Tibial nerve (tissue), 3 donors: Measurements from ENCODE around the gene CFTR.

ENCODE experiments used
- POLR2A ChIP-seq, 2 donors: fragments of 450-650 bp; IDR thresholded peaks; one replicate each; pipeline ENCODE4 v1.6.1; 2017; ENCODE audit warnings: antibody characterized with exemption in 2 of 2, mild to moderate bottlenecking in 2 of 2, moderate library complexity in 2 of 2
- TF ChIP-seq, protein P1 (sequence below), 5 experiments: fragments of 200-600 bp in 3 of 5; fragments of 450-650 bp in 2 of 5; sonication (generic) in 3 of 5; IDR thresholded peaks; one replicate each; pipeline ENCODE4 v1.5.1; 2016 to 2019; ENCODE audit warnings: antibody characterized with exemption in 5 of 5, mild to moderate bottlenecking in 3 of 5, moderate library complexity in 2 of 5

DNA sequence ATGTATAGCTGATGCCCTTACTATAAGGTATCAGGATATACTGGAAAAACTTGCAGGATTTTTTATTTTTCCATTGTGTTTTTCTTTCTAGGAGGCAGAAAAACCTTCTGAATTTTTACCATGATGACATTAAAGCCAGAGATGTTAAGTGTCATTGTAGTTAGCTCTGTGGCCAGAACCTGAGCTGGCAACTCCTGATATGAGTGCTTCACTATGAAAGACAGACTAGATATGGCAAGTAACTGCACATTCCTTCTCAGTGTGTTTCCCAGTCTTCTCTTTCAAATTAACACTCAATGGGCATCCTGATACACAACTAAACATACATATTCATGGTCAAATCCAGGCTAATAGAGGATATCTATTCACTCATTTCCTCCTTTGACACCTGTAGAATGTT, 227.3 kb downstream of the CFTR start:
- TF ChIP-seq, protein P1, sequence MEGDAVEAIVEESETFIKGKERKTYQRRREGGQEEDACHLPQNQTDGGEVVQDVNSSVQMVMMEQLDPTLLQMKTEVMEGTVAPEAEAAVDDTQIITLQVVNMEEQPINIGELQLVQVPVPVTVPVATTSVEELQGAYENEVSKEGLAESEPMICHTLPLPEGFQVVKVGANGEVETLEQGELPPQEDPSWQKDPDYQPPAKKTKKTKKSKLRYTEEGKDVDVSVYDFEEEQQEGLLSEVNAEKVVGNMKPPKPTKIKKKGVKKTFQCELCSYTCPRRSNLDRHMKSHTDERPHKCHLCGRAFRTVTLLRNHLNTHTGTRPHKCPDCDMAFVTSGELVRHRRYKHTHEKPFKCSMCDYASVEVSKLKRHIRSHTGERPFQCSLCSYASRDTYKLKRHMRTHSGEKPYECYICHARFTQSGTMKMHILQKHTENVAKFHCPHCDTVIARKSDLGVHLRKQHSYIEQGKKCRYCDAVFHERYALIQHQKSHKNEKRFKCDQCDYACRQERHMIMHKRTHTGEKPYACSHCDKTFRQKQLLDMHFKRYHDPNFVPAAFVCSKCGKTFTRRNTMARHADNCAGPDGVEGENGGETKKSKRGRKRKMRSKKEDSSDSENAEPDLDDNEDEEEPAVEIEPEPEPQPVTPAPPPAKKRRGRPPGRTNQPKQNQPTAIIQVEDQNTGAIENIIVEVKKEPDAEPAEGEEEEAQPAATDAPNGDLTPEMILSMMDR (IDR thresholded peaks at IDR 0.05), result no peak
- no peak for TF ChIP-seq POLR2A (IDR thresholded peaks at IDR 0.05)
